Liver (tissue), 3 donors: ENCODE measurements around the gene SLC6A7.

Experiments
- GABPA ChIP-seq, 2 donors: IDR thresholded peaks in 1 of 2; conservative IDR thresholded peaks in 1 of 2; 2 replicates each; pipeline ENCODE4 v1.6.1; 2016; ENCODE audit warnings: antibody characterized with exemption in 2 of 2, mild to moderate bottlenecking in 1 of 2, moderate library complexity in 1 of 2
- HNF4A ChIP-seq, 2 donors: conservative IDR thresholded peaks; 2 replicates each; pipeline ENCODE4 v1.6.1; 2016; ENCODE audit warnings: antibody characterized with exemption in 2 of 2, mild to moderate bottlenecking in 2 of 2
- NR2F2 ChIP-seq: IDR thresholded peaks from 2 replicates; pipeline ENCODE4 v1.6.1; 2016; ENCODE audit warnings: antibody characterized with exemption
- REST ChIP-seq: IDR thresholded peaks from 2 replicates; pipeline ENCODE4 v1.6.1; 2016; ENCODE audit warnings: antibody characterized with exemption, mild to moderate bottlenecking
- RXRA ChIP-seq, 2 donors: IDR thresholded peaks; 2 replicates each; pipeline ENCODE4 v1.6.1; 2017 to 2018; ENCODE audit warnings: antibody characterized with exemption in 2 of 2, mild to moderate bottlenecking in 1 of 2
- SP1 ChIP-seq: IDR thresholded peaks from 2 replicates; pipeline ENCODE4 v1.6.1; 2018; ENCODE audit warnings: antibody characterized with exemption, mild to moderate bottlenecking
- TAF1 ChIP-seq: conservative IDR thresholded peaks from 2 replicates; pipeline ENCODE4 v1.6.1; 2016; ENCODE audit warnings: antibody characterized with exemption, mild to moderate bottlenecking
- YY1 ChIP-seq: IDR thresholded peaks from 2 replicates; pipeline ENCODE4 v1.6.1; 2016; ENCODE audit warnings: antibody characterized with exemption, mild to moderate bottlenecking
- TF ChIP-seq, protein P1 (sequence below): fragments of 150-350 bp; IDR thresholded peaks from 2 replicates; pipeline ENCODE4 v1.5.1; 2017; ENCODE audit warnings: improper control_type of control experiment, low read depth, low read length; ENCODE audit not compliant: missing input control
- TF ChIP-seq, protein P2 (sequence below): IDR thresholded peaks from 2 replicates; pipeline ENCODE4 v1.6.1; 2016; ENCODE audit warnings: antibody characterized with exemption
- donor health status: healthy.
- donor health status: healthy.

DNA sequence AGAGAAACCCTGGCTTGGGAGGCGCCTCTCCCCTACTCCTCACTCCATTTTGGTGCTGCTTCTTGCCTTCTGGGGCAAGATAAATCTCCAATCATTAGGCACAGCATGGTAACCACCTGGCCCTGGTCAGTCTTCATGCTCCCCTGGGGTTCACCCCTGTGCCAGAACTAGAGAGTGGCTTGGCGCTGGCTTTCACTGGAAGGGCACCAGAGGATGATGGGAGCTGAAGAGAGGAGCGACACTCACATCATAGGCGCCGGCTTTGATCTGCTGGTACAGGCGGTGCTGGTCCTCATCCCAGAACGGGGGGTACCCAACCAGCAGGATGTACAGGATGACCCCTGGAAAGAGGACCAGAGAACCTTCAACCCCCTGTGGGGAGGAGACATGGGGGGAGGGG is 61.6 kb downstream of the SLC6A7 start:
- TF ChIP-seq REST: no peak
- TF ChIP-seq, protein P1, sequence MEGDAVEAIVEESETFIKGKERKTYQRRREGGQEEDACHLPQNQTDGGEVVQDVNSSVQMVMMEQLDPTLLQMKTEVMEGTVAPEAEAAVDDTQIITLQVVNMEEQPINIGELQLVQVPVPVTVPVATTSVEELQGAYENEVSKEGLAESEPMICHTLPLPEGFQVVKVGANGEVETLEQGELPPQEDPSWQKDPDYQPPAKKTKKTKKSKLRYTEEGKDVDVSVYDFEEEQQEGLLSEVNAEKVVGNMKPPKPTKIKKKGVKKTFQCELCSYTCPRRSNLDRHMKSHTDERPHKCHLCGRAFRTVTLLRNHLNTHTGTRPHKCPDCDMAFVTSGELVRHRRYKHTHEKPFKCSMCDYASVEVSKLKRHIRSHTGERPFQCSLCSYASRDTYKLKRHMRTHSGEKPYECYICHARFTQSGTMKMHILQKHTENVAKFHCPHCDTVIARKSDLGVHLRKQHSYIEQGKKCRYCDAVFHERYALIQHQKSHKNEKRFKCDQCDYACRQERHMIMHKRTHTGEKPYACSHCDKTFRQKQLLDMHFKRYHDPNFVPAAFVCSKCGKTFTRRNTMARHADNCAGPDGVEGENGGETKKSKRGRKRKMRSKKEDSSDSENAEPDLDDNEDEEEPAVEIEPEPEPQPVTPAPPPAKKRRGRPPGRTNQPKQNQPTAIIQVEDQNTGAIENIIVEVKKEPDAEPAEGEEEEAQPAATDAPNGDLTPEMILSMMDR: no peak
- no peak for TF ChIP-seq GABPA (IDR thresholded peaks at IDR 0.05 in 1 of 2, conservative IDR thresholded peaks at IDR 0.05 in 1 of 2)
- TF ChIP-seq RXRA (IDR thresholded peaks at IDR 0.05): no peak
- TF ChIP-seq HNF4A (conservative IDR thresholded peaks at IDR 0.05): no peak
- TF ChIP-seq, protein P2, sequence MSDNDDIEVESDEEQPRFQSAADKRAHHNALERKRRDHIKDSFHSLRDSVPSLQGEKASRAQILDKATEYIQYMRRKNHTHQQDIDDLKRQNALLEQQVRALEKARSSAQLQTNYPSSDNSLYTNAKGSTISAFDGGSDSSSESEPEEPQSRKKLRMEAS: no peak
- TF ChIP-seq SP1: no peak
- TF ChIP-seq TAF1: no peak
- no peak for TF ChIP-seq YY1
- TF ChIP-seq NR2F2: no peak
